HG03378 (cell line): ENCODE measurements around the gene AATK.
"Not testable (repeated sequence)": the region's sequence is repeated elsewhere in the genome, so short reads cannot be mapped to it uniquely, and the experiment has no call there.

Experiments used
- ATAC-seq: cut with Tn5 transposase; IDR thresholded peaks from one replicate; pipeline ENCODE4 v1.9.1; 2021; ENCODE audit warnings: mild to moderate bottlenecking, moderate library complexity; ENCODE audit not compliant: unreplicated experiment

Gene AATK

DNA sequence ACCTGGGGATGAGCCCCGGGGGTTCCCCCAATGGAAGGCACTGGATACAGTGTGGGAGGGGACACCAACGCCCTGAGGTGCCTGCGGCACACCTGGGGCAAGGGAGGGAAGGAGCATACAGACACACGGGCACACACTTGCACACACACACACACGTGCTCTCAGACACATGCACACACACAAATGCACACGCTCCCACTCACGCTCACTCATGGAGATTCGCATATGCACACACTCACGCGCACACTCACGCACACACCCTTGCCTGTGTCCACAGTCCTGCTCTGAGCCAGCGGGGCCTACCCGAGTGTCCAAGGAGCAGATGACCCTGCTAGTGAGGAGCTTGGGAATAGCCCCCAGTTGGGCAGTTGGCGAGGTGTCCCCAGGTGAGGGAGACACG, 17.4 kb downstream of the AATK start:
- no peak for ATAC-seq

DNA sequence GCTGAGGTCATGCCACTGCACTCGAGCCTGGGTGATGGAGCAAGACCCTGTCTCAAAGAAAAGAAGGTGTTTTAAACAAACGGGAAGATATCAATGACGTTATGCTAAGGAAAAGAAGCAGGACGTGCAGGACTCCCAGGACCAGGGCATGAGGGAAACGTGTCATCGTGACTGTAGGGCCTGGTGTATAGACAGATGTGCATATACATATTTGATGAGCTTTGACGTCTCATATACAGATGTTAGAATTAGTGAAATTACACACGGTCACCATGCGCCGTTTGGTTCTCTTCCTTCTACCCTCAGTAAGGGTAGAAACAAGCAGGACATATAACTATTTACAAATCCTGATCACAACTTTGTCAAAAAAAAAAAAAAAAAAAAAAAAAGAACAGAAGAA, 18.3 kb downstream of the AATK start:
- no peak for ATAC-seq

DNA sequence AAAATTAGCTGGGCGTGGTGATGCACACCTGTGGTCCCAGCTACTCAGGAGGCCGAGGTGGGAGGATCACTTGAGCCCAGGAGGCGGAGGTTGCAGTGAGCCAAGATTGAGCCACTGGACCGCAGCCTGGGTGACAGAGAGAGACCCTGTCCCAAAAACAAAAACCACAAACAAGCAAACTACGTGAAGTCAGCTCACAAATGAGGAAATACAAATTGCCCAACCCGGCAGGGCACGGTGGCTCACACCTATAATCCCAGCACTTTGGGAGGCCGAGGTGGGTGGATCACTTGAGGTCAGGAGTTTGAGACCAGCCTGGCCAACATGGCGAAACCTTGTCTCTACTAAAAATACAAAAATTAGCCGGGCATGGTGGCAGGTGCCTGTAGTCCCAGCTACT, 19.8 kb downstream of the AATK start:
- not testable (repeated sequence) for ATAC-seq

GRCh38 chr17:81144423-81144781, 21.6 kb downstream of the AATK start:
- no peak for ATAC-seq

DNA sequence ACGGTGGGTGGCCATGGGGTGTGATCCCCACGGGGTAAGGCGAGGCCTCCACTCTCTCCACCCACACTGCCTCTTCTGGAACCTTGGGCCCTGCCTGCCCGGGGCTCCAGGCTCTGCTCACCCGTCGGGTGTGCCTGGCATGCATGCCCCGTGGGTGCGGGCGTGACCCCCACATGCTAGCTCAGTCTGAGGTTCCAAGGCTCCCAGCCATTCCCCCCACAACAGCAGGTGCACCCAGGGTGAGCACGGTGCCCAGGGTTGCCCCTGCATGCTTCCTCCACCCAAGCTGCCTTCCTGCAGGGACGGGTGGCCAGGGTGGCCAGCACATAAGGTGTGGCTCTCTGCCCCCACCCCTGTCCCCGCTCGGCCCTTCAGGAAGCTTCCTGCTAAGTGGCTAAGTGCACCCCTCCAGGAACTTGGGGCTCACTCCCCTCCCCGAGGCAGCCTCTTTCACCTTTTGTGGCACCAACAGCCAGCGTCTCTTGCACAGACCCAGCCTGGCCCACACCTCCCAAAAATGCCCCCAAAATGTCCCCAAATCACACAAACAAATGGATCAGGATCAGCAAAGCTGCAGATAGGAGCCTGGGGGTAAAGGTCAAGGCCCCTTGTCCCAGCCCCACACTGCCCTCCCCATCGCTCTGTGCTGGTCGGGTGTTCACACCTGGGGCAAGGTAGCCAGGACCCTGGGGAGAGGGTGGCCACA, 22.2 kb downstream of the AATK start:
- no peak for ATAC-seq

DNA sequence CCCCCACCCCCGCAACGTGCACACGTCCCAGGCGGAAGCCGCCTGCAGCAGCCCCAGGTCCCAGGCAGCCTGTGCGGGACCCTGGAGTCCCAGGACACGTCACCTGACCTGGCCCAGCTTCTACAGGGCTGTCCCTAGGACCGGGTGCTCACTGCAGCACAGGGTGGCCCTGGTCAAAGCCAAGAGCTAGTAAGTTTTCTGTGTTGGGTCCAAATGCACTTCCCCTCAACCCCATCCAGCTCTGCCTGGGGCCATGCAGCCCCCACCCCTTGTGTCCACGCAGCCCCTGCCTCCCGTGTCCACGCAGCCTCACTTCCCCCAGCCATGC, 22.9 kb downstream of the AATK start:
- no peak for ATAC-seq

- ATAC-seq, result no peak
Measured at GRCh38 chr17:81142301-81143199, 23.5 kb downstream of the AATK start.

DNA sequence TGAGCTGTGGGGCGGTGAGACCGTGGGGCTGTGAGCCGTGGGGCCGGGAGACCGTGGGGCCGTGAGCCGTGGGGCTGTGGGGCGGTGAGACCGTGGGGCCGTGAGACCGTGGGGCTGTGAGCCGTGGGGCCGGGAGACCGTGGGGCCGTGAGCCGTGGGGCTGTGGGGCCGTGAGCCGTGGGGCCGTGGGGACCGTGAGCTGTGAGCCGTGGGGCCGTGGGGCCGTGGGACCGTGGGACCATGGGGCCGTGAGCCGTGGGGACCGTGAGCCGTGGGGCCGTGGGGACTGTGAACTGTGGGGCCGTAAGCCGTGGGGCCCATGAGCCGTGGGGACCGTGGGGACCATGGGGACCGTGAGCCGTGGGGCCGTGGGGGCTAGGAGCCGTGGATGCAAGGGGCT, 25.3 kb downstream of the AATK start:
- ATAC-seq, result no peak

- ATAC-seq, result no peak
Measured at GRCh38 chr17:81140018-81140417, 26.0 kb downstream of the AATK start.

DNA sequence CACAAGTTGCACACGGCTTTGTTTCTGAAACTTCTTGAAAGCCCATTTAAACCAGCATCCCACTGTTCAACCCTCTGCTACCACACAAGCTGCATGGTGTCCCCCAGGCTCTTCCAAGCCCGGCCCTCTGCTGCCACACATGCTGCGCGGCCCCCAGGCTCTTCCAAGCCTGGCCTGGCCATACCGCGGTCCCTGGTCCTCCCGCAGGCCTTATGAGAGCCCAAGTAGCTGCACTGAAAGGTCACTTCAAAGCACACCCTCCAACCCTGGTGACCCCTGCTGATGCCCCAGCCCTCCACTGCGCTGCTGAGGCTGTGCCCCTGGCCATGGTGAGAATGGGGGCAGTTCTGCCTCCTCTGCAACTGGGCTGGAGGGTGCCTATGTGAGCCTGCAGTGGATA, 26.6 kb downstream of the AATK start:
- ATAC-seq, result no peak

GRCh38 chr17:81138500-81138899, 27.5 kb downstream of the AATK start:
- ATAC-seq, result no peak

DNA sequence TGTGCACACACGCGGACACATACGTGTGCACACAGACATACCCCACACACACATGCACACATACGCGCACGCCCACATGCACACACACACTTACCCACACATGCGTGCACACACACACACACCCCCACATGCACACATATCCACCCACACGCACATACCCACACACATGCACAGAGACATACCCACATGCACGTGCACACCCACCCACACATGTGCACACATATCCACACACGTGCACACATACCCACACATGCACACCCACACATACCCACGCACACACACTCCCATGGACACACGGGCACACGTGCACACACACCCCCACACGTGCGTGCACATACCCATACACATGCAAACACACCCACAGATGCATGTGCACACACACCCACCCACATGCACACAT, 27.9 kb downstream of the AATK start:
- no peak for ATAC-seq

GRCh38 chr17:81137248-81137647, 28.8 kb downstream of the AATK start:
- ATAC-seq, result no peak

- no peak for ATAC-seq
Measured at GRCh38 chr17:81136366-81136765, 29.7 kb downstream of the AATK start.

- no peak for ATAC-seq
Measured at GRCh38 chr17:81135505-81136278, 30.3 kb downstream of the AATK start.

GRCh38 chr17:81134064-81134781, 31.8 kb downstream of the AATK start:
- ATAC-seq, result no peak

GRCh38 chr17:81132770-81133723, 33.0 kb downstream of the AATK start:
- ATAC-seq, result no peak

DNA sequence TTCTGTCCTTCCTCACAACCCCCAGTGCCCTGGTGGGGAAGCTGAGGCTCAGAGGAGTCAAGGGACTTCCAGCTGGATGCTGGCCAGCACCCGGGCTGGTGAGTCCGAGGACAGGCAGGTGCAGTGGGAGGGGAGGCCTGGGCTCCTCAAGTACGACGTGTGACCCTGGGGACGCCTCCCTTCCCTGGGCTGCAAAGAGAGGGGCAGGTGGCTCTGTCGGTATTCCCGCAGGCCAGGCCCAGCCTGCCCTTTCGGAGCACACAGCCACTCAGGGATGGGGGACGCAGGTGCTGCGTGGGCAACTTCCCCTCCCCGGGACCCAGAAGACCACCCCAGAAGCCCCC, 33.9 kb downstream of the AATK start:
- no peak for ATAC-seq

- no peak for ATAC-seq
Measured at GRCh38 chr17:81131486-81132196, 34.4 kb downstream of the AATK start.
